ENCODE results near the gene CARF.
A peak's percentile ranks its signal among the peaks of the same experiment; 100 is the strongest.
"Not testable (repeated sequence)": the region's sequence is repeated elsewhere in the genome, so short reads cannot be mapped to it uniquely, and the experiment has no call there.

Gene CARF

DNA sequence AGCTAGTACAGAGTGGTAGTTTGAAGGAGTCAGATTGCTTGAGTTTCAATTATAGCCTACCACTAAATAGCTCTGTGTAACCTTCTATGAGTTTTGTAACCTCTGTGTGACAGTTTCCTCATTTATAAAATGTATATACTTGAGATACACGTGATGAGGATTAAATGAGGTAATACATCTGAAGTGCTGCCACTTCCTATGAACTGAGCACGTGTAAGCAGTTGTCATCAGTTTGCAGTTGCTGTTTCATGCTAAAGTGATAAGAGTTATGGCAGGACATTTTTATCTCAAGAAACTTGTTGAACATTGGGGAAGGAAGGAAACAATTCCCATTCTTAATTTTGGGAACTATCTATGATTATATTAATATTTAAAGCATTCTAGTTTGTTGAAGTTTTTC, 38.5 kb downstream of the CARF start:
- no peak for DNase-seq (ENCODE audit: low read depth in 1 of 2, low spot score in 1 of 2)
- in situ Hi-C loops (cut with HindIII; ENCODE audit: low pct_unique_long_range_greater_than_20kb, low sequenced_read_pairs): no loop called here
- TF ChIP-seq JUND (IDR thresholded peaks at IDR 0.05; ENCODE audit: low read depth): no peak

DNA sequence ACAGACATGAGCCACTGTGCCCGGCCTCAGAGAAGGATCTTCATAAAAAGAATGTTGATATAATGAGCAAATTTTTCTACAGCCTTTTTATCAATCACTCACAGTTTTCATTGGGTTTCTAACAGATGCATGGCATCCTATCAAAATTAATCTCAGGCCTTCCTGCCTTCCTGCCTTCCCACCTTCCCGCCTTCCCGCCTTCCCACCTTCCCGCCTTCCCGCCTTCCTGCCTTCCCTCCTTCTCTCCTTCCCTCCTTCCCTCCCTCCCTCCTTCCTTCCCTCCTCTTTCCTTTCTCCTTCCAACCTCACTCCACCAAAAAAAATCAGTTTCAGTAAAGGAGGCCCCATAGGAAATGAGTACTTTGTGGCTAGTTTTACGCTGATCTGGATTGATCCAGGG, 48.4 kb downstream of the CARF start:
- TF ChIP-seq JUND (IDR thresholded peaks at IDR 0.05; ENCODE audit: low read depth): no peak
- in situ Hi-C loops (cut with HindIII; ENCODE audit: low pct_unique_long_range_greater_than_20kb, low sequenced_read_pairs): no loop called here

DNA sequence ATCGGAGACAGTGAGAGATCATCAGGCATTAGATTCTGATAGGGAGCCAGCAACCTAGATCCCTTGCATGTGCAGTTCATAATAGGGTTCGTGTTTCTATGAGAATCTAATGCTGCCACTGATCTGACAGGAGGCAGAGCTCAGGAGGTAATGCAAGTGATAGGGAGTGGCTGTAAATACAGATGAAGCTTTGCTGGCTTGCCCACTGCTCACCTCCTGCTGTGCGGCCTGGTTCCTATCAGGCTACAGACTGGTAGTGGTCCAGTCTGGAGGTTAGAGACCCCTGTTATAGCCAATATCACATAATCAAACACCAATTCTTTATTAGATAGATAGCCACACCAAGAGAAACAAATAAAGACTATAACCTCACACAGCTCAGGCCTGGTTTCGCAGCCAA, 51.6 kb downstream of the CARF start:
- no peak for TF ChIP-seq JUND (IDR thresholded peaks at IDR 0.05; ENCODE audit: low read depth)
- in situ Hi-C loops (cut with HindIII; ENCODE audit: low pct_unique_long_range_greater_than_20kb, low sequenced_read_pairs): no loop called here
- DNase-seq (ENCODE audit: low read depth in 1 of 2, low spot score in 1 of 2): no peak

More for the DNA sequence above, 48.4 kb downstream of the CARF start:
- DNase-seq (ENCODE audit: low read depth in 1 of 2, low spot score in 1 of 2): no peak

DNA sequence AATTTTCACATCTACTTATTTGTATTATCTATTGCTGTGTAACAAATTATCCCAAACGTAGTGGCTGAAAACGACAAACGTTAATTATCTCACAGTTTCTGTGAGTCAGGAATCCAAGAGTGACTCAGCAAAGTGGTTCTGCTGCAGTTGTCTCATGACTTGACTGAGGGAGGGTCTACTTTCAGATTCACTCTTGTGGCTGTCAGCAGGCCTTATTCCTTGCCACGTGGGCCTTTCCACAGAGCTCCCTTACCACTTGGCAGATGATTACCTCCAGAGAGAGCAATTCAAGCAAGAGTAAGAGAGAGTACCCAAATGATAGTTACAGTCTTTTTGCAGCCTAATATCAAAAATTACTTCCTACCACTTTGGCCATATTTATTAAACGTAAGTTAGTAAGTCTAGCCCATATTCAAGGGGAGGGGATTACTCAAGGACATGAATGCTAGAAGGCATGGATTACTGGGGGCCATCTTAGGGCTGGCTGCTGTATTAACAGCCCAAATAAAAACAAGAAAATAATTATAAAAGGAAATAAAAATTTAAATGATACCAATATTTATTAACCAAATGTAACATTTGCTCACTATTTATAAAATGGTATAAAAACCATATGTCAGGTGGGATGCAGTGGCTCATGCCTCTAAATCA, 53.9 kb downstream of the CARF start:
- no peak for TF ChIP-seq JUND (IDR thresholded peaks at IDR 0.05; ENCODE audit: low read depth)
- peak in 1 of 2 experiments; percentile 0 for DNase-seq (ENCODE audit: low read depth in 1 of 2, low spot score in 1 of 2)
- in situ Hi-C loops (cut with HindIII; ENCODE audit: low pct_unique_long_range_greater_than_20kb, low sequenced_read_pairs): no loop called here

DNA sequence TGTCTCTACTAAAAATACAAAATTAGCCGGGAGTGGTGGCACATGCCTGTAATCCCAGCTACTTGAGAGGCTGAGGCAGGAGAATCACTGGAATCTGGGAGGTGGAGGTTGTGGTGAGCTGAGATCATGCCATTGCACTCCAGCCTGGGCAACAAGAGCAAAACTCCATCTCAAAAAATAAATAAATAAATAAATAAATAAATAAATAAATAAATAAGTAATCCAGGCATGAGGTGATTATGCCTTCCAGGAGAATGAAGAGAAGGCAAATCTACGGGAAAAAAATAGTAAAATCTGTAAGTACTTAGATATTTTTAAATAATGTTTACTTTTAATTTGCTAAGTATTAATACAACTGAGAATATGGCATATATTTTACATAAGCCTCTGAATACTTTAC, 57.3 kb downstream of the CARF start:
- DNase-seq (ENCODE audit: low read depth in 1 of 2, low spot score in 1 of 2); in situ Hi-C loops (cut with HindIII; ENCODE audit: low pct_unique_long_range_greater_than_20kb, low sequenced_read_pairs): not testable (repeated sequence)

DNA sequence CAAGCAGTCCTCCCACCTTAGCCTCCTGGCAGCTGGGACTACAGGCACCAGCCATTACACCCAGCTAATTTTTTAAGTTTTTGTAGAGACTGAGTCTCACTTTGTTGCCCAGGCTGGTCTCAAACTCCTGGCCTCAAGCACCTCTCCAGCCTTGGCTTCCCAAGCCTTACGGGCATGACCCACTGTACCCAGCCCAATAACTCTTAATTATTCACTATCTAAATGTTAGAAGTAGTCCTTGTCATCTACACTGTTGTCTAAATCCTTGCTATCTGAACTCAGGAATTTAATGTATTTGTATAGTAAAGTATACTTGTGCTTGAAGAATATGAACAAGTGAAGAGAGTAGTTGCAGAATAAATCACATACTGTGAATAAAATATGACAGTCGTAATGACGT, 64.7 kb downstream of the CARF start:
- in situ Hi-C loops (cut with HindIII; ENCODE audit: low pct_unique_long_range_greater_than_20kb, low sequenced_read_pairs): no loop called here
- no peak for DNase-seq (ENCODE audit: low read depth in 1 of 2, low spot score in 1 of 2)
- no peak for TF ChIP-seq JUND (IDR thresholded peaks at IDR 0.05; ENCODE audit: low read depth)

DNA sequence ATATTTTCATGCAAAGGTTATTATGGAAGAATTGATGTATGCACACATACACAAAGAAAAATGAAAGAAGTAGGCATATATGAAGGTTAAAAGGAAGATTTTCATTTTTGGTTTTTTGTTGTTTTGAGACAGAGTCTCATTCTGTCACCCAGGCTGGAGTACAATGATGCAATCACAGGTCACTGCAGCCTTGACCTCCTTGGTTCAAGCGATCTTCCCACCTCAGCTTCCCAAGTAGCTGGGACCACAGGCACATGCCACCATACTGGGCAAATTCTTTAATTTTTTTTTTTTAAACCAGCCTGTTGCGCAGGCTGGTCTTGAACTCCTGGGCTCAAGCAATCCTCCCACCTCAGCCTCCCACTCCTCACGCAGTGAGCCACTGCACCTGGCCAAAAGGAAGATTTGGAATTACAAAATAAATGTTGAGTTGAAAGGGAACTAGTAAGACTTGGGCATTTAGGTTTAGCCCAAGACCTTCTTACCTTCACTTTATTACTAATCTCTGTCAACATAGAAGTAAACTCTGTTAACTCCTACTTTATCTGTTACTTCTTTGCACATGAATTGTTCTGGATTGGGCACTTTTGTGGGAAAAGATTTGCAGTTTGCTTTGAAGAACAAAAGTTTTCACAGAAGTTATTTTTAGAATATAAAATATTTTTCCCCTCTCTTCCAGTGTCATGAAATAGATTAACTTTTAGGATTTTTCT, 70.9 kb downstream of the CARF start:
- in situ Hi-C loops (cut with HindIII; ENCODE audit: low pct_unique_long_range_greater_than_20kb, low sequenced_read_pairs): no loop called here
- DNase-seq (ENCODE audit: low read depth in 1 of 2, low spot score in 1 of 2): no peak
- TF ChIP-seq JUND (IDR thresholded peaks at IDR 0.05; ENCODE audit: low read depth): no peak

DNA sequence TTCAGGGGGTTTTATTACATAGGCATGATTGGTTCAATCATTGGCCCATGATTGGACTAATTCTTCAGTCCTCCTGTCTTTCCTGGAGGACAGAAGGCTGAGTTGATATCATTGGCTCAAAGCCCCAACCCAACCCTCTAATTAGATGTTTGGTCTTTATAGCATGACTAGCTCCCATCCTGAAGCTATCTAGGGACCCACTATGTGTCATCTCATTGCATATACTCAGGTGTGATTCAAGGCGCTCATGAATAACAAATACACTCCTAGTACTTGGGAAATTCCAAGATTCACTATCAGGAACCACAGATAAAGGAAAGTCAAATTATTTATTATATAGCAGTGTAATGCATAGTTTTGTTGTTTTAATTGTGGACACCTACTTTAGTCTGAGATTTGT, 77.7 kb downstream of the CARF start:
- no peak for TF ChIP-seq JUND (IDR thresholded peaks at IDR 0.05; ENCODE audit: low read depth)

DNA sequence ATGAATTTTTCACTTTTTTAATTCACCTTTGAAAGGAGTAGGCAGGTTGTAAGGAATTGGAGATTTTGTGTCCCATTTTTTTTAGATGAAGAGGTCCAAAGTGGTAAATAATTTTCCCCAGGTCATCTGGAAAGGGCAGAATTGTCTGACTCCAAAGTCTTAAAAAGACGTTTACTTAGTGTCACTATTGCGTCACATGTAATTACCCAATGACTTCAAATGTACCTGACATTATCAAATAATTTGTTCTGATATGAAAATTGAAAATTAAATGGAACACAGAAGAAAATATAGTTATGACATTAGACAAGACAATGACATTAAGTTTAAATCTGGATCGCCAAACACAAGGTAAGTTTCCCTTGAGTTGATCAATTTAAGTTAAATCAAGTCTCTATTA, 78.4 kb downstream of the CARF start:
- in situ Hi-C loops (cut with HindIII; ENCODE audit: low pct_unique_long_range_greater_than_20kb, low sequenced_read_pairs): no loop called here
- no peak for DNase-seq (ENCODE audit: low read depth in 1 of 2, low spot score in 1 of 2)

More for the DNA sequence above, 77.7 kb downstream of the CARF start:
- in situ Hi-C loops (cut with HindIII; ENCODE audit: low pct_unique_long_range_greater_than_20kb, low sequenced_read_pairs): no loop called here
- DNase-seq (ENCODE audit: low read depth in 1 of 2, low spot score in 1 of 2): no peak

DNA sequence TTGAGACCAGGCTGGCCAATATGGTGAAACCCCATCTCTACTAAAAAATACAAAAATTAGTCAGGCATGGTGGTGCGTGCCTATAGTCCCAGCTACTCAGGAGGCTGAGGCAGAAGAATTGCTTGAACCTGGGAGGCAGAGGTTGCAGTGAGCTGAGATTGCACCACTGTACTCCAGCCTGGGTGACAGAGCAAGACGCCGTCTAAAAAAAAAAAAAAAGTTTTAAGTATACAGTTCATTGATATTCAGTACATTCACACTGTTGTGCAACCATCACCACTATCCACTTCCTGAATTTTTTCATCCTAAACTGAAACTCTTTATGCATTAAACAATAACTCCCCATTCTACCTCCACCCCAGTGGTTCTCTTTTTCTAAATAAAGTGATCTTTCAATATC, 85.0 kb downstream of the CARF start:
- in situ Hi-C loops (cut with HindIII; ENCODE audit: low pct_unique_long_range_greater_than_20kb, low sequenced_read_pairs); DNase-seq (ENCODE audit: low read depth in 1 of 2, low spot score in 1 of 2): not testable (repeated sequence)

More for the DNA sequence above, 78.4 kb downstream of the CARF start:
- TF ChIP-seq JUND (IDR thresholded peaks at IDR 0.05; ENCODE audit: low read depth): no peak

DNA sequence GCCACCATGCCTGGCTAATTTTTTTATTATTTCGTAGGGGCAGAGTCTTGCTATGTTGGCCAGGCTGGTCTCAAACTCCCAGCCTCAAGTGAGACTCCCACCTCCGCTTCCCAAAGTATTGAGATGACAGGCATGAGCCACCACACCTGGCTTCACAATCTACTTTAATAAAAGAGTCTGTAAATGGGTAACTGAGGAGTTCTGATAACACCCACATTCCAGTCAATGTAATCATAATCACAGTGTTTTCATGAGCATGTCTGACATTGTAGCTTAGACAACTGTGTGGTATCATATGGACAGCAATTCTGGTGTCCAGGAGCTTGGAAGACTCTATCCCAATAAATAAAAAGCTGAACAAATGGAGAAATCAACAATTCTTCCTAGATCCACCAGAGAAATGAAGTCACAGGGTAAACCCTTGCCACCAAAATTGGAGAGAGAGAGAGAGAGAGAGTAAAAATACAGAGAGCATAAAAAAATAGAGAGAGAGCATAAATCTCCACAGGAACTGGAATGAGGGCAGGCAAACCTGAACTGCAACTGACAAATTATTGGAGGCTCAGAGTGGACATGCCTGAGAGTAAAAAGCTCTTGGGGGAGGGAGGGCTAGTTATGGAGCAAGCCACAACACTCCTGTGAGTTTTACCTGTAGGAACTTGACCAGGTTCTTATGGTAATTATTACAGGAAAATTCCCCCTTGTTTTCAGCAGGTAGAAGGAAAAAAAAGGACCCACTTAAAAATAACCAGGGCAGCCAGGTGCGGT, 90.2 kb downstream of the CARF start:
- peak in 1 of 2 experiments; percentile 54 for DNase-seq (ENCODE audit: low read depth in 1 of 2, low spot score in 1 of 2)
- in situ Hi-C loops (cut with HindIII; ENCODE audit: low pct_unique_long_range_greater_than_20kb, low sequenced_read_pairs): no loop called here
- TF ChIP-seq JUND (IDR thresholded peaks at IDR 0.05; ENCODE audit: low read depth): no peak

DNA sequence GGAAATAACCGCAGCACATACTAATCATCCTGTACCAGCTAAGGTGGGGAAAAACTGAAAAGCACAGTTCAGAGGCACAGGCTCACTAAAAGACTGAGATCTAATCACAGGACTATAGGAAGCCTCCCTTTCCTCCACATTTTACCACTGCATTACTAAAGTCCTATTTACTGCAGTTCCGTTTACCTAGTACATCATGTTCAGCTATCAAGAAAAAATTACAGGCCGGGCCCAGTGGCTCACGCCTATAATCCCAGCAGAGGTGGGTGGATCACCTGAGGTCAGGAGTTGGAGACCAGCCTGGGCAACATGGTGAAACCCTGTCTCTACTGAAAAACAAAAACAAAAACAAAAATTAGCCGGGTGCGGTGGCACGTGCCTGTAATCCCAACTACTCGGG, 91.6 kb downstream of the CARF start:
- in situ Hi-C loops (cut with HindIII; ENCODE audit: low pct_unique_long_range_greater_than_20kb, low sequenced_read_pairs): no loop called here
- TF ChIP-seq JUND (IDR thresholded peaks at IDR 0.05; ENCODE audit: low read depth): no peak
- no peak for DNase-seq (ENCODE audit: low read depth in 1 of 2, low spot score in 1 of 2)
